CD4-positive, alpha-beta T cell (primary cell): ENCODE data around the gene NRXN3. TPM values are rescaled to one million over a fixed set of nuclear protein-coding genes. Genes with fewer than 3 reads are reported as not detected.

Source experiments
- ATAC-seq: fragments of 200-7000 bp; cut with Tn5 transposase; one replicate; pipeline ENCODE4 v1.10.0; 2022; ENCODE audit warnings: mild to moderate bottlenecking; ENCODE audit not compliant: poor library complexity
- CTCF ChIA-PET: fragments of 350-600 bp; sonication (Branson Sonifier 250); formaldehyde crosslinking; loops from one replicate; lab custom pipeline; 2021; ENCODE audit warnings: antibody characterized with exemption, inconsistent platforms; lab: Charles Lee
- POLR2A ChIA-PET: fragments of 350-600 bp; sonication (Branson Sonifier 250); formaldehyde crosslinking; loops from one replicate; lab custom pipeline; 2021; ENCODE audit warnings: antibody characterized with exemption, inconsistent platforms; lab: Charles Lee
- DNase-seq, 14 experiments: peaks; one replicate each; pipeline ENCODE4 v3.0.0-alpha.2; 2013 to 2020; ENCODE audit warnings: mixed read lengths in 2 of 14
- H3K27ac ChIP-seq, 2 donors: one replicate each; pipeline versions ENCODE4 v1.5.1 to v1.7.0; 2013; ENCODE audit warnings: low read length in 2 of 2, low read depth in 1 of 2, mild to moderate bottlenecking in 1 of 2
- H3K27me3 ChIP-seq, 2 experiments: 1 replicate in 1 of 2; 2 replicates in 1 of 2; pipeline versions ENCODE4 v1.6.1 to v1.7.0; 2013; ENCODE audit warnings: low read length in 2 of 2, control low read depth in 1 of 2, mild to moderate bottlenecking in 1 of 2, moderate library complexity in 1 of 2; ENCODE audit not compliant: insufficient read depth in 2 of 2, control insufficient read depth in 1 of 2
- H3K36me3 ChIP-seq: one replicate; pipeline ENCODE4 v1.6.1; 2013; ENCODE audit warnings: low read length, control low read depth; ENCODE audit not compliant: insufficient read depth
- H3K4me1 ChIP-seq: one replicate; pipeline ENCODE4 v1.6.1; 2013; ENCODE audit warnings: low read length, control low read depth; ENCODE audit not compliant: insufficient read depth
- H3K4me3 ChIP-seq: one replicate; pipeline ENCODE4 v1.5.1; 2013; ENCODE audit warnings: mild to moderate bottlenecking, low read length, moderate library complexity
- H3K9me3 ChIP-seq, 2 experiments: 1 replicate in 1 of 2; 2 replicates in 1 of 2; pipeline versions ENCODE4 v1.6.1 to v1.7.0; 2013; ENCODE audit warnings: low read length in 2 of 2, mild to moderate bottlenecking in 2 of 2, control low read depth in 1 of 2, moderate library complexity in 1 of 2; ENCODE audit not compliant: control insufficient read depth in 1 of 2, insufficient read depth in 1 of 2
- H3K27ac Mint-ChIP-seq: one replicate; pipeline ENCODE4 v1.8.0; 2020; ENCODE audit warnings: mixed read lengths
- H3K27me3 Mint-ChIP-seq: one replicate; pipeline ENCODE4 v1.8.0; 2021; ENCODE audit warnings: mixed read lengths
- H3K36me3 Mint-ChIP-seq: one replicate; pipeline ENCODE4 v1.8.0; 2021; ENCODE audit warnings: low read depth, mixed read lengths
- H3K4me1 Mint-ChIP-seq: one replicate; pipeline ENCODE4 v1.8.0; 2021; ENCODE audit warnings: low read depth, mixed read lengths
- H3K4me3 Mint-ChIP-seq: one replicate; pipeline ENCODE4 v1.8.0; 2020; ENCODE audit warnings: mild to moderate bottlenecking, mixed read lengths
- H3K9me3 Mint-ChIP-seq: one replicate; pipeline ENCODE4 v1.8.0; 2020; ENCODE audit warnings: mixed read lengths
- intact Hi-C, 2 experiments: fragments of 100-400 bp; cut with DNase I in 1 of 2; cut with micrococcal nuclease in 1 of 2; formaldehyde crosslinking; loops; one replicate each; pipeline versions ENCODE4 v1.15.1 to v1.9.0; 2023 to 2025; cut with DNase I, micrococcal nuclease
- total RNA-seq, 174 experiments: library from RNA in 2 of 174; stranded (reverse) in 2 of 174; gene quantifications; one replicate each; pipeline ENCODE4 v1.2.3 and lab custom pipeline; 2021 to 2026
- TF ChIP-seq, protein P1 (sequence below): fragments of 200-600 bp; IDR thresholded peaks from one replicate; pipeline ENCODE4 v1.8.0; 2022; ENCODE audit warnings: antibody characterized with exemption, mild to moderate bottlenecking

NRXN3 gene
- total RNA-seq, 2 experiments from 2014 or later = not detected

DNA sequence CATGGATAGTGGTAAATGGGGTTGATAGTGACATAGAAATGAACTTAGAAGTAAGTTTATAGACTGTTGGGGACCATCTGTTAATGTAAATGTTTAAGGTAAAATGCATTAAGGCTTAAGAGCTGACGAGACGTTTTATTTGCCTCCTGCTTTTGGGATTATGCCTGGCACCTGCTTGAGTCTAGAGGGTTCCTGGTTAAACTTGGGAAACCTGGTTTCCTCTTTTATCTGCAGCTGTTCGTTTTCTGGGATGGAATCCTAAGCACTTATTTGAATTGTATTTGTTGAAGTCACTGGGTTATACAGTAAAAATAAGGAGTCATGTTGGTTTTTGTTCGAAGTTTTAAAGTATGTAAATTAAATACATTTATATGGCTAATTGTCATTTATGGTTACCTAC is 914.7 kb downstream of the NRXN3 start:
- TF ChIP-seq, protein P1, sequence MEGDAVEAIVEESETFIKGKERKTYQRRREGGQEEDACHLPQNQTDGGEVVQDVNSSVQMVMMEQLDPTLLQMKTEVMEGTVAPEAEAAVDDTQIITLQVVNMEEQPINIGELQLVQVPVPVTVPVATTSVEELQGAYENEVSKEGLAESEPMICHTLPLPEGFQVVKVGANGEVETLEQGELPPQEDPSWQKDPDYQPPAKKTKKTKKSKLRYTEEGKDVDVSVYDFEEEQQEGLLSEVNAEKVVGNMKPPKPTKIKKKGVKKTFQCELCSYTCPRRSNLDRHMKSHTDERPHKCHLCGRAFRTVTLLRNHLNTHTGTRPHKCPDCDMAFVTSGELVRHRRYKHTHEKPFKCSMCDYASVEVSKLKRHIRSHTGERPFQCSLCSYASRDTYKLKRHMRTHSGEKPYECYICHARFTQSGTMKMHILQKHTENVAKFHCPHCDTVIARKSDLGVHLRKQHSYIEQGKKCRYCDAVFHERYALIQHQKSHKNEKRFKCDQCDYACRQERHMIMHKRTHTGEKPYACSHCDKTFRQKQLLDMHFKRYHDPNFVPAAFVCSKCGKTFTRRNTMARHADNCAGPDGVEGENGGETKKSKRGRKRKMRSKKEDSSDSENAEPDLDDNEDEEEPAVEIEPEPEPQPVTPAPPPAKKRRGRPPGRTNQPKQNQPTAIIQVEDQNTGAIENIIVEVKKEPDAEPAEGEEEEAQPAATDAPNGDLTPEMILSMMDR = no peak
- Histone ChIP-seq H3K27me3 (no peaks in the 10 kb centered on the region), H3K36me3 (no peaks in the 10 kb centered on the region), H3K27ac (no peak overlapping the region), H3K4me1 (no peaks in the 10 kb centered on the region), H3K4me3 (no peak overlapping the region), H3K9me3 (no peaks in the 10 kb centered on the region)
- H3K27ac Mint-ChIP-seq = no peak overlapping the region
- no peaks in the 10 kb centered on the region for H3K9me3 Mint-ChIP-seq
- no peaks in the 10 kb centered on the region for H3K4me1 Mint-ChIP-seq
- peaks cover 6% of the 10 kb centered on the region for H3K27me3 Mint-ChIP-seq
- no peak for DNase-seq
- no peak overlapping the region for H3K4me3 Mint-ChIP-seq
- no peaks in the 10 kb centered on the region for H3K36me3 Mint-ChIP-seq
- ATAC-seq = no peak
- ChIA-PET POLR2A (no interaction called here), CTCF (no interaction called here)
- intact Hi-C loops = no loop called here

DNA sequence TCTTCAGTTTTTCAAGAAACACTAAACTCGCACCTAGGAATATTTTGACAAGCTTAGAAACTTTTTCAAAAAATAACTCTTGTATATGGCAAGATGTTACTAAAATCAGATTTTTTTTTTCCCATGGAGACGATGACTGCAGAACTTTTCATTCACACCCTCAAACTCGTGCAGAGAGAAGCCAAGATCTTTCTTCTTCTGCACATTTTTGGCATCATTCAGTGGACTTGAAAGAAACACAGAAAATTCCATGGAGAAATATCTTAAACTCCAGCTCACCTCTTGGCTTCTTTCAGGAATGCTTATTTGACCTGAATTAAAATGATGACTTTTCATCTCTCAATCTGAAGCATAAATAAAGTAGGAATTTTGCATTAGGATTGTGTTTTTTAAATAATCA is 919.4 kb downstream of the NRXN3 start:
- ATAC-seq (no peak), DNase-seq (no peak)
- Histone ChIP-seq H3K4me1 (no peaks in the 10 kb centered on the region), H3K4me3 (no peak overlapping the region), H3K27me3 (no peaks in the 10 kb centered on the region), H3K27ac (no peak overlapping the region), H3K36me3 (no peaks in the 10 kb centered on the region), H3K9me3 (no peaks in the 10 kb centered on the region)
- no peak overlapping the region for H3K4me3 Mint-ChIP-seq
- TF ChIP-seq, protein P1 = no peak
- intact Hi-C loops = no loop called here
- ChIA-PET CTCF (no interaction called here), POLR2A (no interaction called here)
- no peak overlapping the region for H3K27ac Mint-ChIP-seq
- H3K27me3 Mint-ChIP-seq = peaks cover 6% of the 10 kb centered on the region
- no peaks in the 10 kb centered on the region for H3K4me1 Mint-ChIP-seq
- no peaks in the 10 kb centered on the region for H3K36me3 Mint-ChIP-seq
- H3K9me3 Mint-ChIP-seq = no peaks in the 10 kb centered on the region

DNA sequence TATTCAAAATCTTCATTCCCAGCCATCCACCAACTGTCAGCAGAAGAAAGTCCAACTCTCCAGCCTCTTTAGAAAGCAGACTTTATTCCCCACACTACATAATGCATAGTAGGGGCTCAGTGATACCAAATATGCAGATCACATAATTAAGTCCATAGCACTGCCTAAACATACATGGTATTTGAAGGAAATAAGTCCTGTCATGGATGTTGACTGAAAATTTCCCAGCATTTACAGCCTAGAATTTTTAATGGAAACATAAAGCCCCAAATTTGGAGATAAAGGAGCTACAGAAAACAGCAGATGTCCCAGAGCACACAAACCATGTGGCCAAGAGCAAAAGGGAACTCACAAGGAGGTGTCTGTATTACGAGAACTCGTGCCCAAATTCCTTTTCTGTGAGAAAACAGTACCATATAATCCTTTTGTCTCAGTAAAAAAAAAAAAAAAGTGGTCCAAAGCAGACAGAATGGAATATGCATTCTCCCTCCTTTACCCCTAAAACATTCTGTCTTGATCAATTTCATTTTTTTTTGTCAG is 920.5 kb downstream of the NRXN3 start:
- Mint-ChIP-seq H3K27me3 (peaks cover 6% of the 10 kb centered on the region), H3K36me3 (no peaks in the 10 kb centered on the region), H3K9me3 (no peaks in the 10 kb centered on the region), H3K4me3 (no peak overlapping the region), H3K27ac (no peak overlapping the region), H3K4me1 (no peaks in the 10 kb centered on the region)
- ATAC-seq = no peak
- no peak for DNase-seq
- Histone ChIP-seq H3K36me3 (no peaks in the 10 kb centered on the region), H3K4me3 (no peak overlapping the region), H3K27me3 (no peaks in the 10 kb centered on the region), H3K9me3 (no peaks in the 10 kb centered on the region), H3K4me1 (no peaks in the 10 kb centered on the region), H3K27ac (no peak overlapping the region)
- POLR2A ChIA-PET = no interaction called here
- CTCF ChIA-PET = no interaction called here
- TF ChIP-seq, protein P1 = no peak
- intact Hi-C loops = no loop called here
